T-helper 2 cell (primary cell): Measurements from ENCODE around the gene CLSTN1.

Experiments used
- DNase-seq, 5 experiments: peaks; one replicate each; pipeline versions ENCODE4 v3.0.0 to v3.0.0-alpha.2; 2012 to 2022
- total RNA-seq, 2 donors: gene quantifications; one replicate each; lab custom pipeline; 2026; lab: John Stamatoyannopoulos, UW

The CLSTN1 gene
- 110 to 134 reads per million in 2 donors for total RNA-seq

DNA sequence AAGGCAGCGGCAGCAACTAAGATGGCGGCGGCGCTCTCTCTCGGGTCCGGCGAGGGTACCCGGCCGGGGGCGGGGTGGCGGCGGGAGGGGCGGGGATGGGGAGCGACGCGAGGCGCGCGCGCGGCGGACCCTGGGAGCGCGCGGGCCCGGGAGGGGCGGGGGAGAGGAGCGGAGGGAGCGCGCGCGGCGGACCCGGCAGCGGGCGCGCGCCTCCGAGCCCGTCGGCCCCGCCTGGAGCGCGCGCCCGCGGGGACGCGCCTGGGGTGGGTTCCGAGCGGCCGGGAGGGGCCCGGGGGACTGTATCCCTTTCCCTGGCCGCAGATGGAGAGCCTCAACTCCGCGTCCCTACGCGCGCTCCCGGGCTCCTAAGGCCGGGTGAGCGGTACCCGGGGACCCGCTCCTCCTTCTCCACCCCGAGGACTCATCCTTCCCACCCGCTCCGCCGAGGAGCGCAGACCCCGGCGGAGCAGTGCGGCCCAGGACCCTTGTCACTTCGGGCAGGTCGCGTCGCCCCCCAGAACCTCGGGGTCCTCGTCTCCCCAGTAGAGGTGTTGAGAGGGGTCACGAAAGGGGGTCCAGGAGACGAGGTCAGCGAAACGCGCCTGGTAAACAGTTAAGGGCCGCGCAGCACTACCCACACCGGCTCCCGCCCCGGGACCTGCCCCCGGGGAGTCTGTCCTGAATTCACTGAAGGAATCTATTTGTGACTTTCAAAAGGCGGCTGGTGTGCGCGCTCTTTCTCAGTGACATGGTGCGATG lies at the start of gene CLSTN1:
Gene CLSTN1 (minus strand): TSS at position 23 of the 759 bp plus-strand sequence. CDS start 232 bp downstream, outside the sequence.
- peak; percentile 75 to 95 (median 81) for DNase-seq

DNA sequence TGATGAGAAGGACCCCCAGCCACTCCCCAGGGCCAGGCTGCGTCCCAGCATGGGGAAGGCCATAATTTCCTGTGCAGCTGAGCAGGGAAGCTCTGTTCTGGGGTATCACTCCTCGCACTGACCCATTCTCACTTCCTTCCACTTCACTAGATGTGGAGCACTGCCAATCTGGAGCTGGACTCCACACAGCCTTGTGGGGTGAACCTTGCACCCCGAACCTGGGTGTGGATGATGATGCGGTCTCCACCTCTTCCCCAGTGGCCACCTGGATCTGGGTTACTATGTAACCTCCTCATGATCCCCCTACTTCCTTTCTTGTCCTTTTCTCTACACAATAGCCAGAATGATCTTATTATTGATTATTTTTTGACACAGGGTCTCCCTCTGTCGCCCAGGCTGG lies 49.6 kb upstream of the CLSTN1 start:
- no peak for DNase-seq

DNA sequence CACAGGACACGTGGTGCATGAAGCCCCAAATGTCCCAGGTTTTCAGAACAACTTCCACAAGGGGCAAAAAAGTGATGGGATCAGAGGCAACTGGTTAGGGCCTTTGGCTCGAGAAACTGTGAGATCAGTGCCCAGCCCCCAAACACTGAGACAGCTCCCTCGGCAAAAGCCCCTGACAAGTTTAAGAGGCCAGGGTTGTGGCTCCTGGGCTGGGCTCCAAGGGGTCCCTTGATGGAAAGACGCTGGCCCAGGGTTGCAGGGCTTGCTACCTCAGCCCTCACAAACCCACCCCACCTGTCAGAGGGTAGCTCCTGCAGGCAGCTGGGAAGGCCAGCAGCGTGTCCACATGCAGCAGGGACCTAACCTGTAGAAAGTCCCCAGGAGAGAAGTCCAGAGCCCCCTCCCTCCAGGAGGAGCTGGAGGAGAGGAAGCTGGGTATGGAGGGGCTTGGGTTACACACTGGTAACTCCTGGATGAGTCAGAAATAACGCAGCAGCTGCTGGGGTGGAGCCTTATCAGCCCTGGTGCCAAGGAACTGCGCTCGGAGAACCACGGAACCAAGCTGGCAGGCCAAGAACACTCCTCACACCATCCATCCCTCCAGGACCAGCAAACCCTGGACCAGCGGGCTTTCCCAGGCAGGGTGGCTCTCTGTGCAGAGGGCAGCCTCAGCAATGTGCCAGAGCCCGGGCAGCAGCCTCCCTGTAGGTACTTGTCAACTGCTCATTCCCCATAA lies 48.8 kb upstream of the CLSTN1 start:
- no peak for DNase-seq

DNA sequence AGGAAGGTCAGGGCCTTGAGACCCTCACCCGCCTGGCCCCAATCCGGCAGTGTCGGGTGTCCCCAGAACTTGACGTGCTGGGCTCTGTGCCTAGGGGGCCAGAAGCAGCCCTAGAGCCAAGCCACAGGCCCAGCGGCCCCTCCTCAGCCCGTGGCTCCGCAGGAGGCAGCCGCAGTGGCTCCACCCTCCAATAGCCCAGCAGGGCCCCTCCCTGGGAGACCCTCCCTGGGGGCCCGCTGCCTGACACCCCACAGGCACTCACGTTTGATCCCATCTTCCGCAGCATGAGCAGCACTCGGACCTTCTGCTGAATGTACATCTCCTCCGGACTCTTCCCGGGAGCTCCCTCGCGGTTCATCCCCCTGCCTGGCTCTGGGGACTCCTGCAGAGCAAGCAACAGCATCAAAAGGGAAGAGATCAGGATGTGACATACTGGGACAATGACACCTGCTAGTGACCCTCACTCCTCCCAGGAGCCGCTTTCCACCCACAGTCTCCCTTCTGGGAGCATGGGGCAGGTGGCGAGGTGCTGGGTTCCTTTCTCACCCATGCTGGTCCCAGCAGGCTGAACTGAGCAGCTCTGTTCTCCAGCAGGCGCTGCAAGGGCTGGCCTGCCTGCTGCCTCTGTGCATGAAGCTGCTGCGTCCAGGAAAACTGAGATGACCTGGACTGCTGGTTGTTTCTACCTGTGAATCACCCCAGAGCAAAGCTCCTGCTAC lies 48.1 kb upstream of the CLSTN1 start:
- no peak for DNase-seq

DNA sequence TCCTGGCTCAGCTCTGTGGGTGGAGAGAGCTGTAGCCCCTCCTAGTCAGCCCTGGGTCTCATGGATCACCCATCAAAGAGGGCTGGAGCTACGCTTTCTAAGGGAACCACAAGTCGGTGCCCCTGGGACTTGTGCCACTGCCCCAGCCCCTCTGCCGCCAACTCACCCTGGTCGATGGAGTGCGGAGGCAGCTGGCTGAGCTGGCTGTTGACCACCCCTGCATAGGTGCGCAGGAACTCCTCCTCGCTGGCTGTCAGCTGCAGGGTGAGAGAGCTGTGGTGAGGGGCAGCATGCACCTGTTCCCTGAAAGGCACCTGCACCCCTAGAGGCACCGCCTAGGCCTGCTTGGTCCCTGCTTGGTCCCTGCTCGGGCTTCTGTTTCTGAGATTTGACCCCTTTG lies 47.3 kb upstream of the CLSTN1 start:
- no peak for DNase-seq

DNA sequence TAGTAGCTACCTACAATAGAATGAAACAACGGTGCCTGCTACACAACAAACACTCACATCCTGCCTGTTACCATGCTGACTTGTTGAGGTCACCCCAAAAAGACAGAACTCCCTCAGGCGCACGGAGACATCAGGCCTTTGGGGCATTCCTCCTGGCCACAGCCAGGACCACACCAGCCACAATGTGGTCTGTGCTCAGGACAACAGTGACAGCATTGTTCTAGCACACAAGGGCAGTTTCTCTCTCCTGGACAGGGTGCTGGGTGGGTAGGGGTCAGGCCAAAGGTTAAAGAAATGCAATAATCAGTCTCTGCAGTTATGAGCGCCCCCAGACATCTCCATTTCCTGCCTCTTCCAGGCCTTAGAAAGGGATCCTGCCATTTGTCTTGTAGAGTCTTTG lies 46.8 kb upstream of the CLSTN1 start:
- DNase-seq, result no peak

DNA sequence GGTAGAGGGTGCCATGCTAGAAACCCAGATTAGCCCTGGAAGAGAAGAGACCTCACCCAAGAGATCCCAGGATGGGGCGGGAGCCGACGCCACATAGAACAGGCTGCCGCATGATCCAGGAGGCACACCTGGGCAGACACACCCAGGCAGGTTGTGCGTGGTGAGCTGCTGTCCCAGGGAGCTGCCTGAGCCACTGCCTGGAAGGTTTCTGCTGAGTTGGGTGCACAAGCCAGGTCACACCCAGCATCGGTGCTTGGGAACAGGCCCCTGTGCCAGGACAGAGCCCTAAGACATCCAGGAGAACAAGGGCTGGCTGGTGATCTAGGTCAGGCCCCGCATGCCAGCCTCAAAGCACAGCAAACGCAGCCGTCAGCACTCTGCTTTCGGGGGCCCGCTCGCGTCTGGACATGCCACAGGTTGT lies 46.1 kb upstream of the CLSTN1 start:
- DNase-seq, result no peak

DNA sequence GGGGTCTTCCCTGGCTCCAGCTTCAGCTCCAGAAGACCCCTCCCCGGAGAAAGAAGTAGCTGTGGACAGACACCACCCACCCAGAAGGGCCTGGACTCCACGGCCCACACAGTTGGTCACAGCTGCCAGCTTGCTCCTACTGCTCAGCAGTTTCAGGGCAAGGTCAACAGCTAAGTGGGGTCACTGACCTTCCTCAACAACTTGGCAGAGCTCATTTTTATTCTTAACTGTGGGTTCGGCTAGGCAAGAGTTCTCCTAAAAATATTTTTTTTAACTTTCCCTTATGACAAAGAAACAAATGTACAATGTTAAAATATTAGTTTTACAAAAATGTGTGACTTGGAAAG lies 44.5 kb upstream of the CLSTN1 start:
- DNase-seq, result no peak

DNA sequence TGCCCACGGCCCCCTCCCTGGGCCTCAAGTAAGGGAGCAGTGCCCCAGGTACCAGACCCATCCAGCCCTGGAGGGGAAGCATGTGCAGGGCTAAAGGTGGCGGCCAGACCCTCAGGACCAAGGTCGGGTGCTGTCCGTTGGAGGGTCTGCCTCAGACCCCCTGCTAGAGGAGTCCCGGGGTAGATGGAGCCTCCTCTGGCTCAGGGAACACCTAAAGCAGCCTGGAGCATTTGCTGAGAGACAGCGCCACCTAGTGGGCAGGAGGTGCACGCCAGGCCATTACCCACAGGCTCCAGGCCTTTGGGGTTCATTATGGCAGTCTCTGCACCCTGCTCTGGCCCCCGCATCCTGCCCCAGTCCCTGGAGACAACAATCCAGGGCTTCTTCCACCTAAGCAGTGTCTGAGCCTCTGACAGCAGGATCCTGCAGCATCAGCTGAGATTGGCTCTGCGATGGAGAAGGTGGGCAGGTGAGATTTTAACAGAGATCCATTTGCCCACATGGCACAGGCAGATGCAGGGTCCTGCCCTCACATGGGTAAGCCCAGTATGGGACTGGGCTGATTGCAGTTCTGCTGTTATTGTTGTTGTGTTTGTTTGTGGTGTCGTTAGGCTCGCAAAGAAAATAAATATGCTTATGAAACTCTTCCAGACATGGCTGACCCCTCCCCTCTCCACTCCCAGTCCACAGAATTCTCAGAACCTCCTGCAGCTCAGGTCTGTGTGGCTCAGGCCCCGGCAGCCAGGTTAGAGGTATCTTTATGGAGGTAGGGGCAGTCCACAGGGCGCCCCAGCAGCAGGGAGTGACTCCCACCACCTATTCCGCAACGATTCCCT lies 43.9 kb upstream of the CLSTN1 start:
- DNase-seq, result peak; percentile 65 to 85 (median 79)

DNA sequence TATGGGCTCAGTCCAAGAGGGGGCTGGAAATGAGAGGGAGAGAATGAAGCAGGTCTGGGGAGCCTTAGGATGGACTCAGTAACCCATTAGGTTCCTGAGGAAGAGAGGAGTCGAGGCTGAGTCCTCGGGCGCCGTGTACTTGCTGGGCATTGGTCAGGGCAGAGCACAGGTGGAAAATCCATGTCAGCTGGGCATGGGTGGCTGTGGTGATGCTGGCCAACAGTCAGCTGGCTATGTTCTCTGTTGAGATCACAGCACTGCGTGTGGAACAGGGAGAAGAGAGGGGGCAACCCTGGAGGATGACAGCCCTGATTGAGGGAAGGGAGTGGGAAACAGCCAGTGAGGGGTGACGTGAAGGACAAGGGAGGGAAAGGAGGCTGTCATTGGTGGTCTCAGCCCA lies 43.1 kb upstream of the CLSTN1 start:
- DNase-seq, result no peak

DNA sequence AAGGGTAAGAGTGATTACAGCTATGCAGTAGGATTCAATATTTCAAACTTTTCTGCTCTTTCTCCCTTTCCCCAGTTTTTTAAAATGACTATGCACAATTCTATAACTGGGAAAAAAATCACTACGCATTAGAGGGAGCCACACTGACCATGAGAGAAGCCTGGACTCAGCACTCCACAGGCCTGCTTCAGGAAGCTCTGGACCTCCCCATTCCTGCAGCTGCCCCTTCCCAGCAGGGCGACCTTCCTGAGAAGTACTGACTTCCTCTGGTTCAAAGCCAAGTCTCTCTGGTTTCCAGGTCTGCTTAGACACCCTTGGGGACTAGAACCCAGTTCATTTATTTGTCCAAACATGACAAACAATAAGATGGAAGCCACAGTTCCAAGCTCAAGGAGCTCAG lies 42.0 kb upstream of the CLSTN1 start:
- DNase-seq, result no peak

DNA sequence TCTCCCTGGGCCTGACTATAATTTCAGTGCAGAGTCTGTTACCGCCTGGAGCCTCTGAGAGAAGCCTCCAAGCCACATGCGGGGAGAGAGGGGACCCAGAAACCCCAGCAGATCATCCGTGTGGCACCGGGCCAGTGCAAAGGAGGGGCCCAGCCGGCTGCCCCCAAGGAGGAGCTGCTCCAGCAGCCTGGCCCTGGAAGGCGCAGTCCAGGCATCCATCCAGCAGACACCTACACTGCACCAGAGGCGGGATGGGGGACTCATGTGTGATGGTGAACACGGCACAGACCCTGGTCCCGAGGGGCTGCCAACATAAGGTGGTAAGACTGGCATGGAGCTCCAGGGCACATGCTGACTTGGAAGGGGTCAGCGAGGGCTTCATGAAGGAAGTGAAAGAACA lies 39.6 kb upstream of the CLSTN1 start:
- DNase-seq, result no peak

DNA sequence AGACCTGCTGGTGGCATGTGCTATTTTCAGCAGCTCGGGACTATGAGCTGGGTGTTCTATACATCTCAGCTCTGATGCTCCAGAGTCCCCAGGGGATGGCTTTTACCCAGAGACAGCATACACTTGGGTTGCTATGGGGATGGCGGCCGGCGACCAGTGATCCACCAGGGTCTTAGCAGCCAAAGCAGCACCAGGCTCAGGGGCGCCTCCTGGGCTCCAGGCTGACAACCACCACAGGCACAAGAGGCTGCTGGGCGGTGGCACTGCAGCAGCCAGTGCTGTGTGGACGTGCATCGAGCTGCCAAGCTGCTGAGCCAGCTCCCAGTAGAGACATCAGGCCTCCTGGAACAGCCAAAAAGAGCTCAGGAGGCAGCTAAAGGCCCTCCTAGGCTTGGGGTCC lies 37.6 kb upstream of the CLSTN1 start:
- DNase-seq, result no peak

DNA sequence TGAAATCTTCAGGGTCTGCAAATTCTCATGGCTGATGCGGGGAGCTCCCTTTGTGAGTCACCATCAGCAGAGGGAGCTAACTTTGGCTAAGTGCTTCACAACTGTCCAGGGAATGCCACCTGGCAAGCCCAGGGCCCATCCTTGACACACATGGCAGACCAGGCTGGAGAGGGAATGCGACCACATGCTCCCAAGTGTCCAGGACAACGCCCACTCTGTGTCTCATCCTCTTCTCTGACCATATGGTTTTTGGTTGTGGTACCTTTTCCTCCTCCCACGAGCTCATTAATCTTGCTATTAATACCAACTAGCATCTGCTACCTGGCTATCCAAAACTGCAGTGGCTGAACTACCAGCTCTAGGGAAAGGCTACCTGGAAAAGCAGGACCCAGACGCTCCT lies 37.1 kb upstream of the CLSTN1 start:
- DNase-seq, result no peak

DNA sequence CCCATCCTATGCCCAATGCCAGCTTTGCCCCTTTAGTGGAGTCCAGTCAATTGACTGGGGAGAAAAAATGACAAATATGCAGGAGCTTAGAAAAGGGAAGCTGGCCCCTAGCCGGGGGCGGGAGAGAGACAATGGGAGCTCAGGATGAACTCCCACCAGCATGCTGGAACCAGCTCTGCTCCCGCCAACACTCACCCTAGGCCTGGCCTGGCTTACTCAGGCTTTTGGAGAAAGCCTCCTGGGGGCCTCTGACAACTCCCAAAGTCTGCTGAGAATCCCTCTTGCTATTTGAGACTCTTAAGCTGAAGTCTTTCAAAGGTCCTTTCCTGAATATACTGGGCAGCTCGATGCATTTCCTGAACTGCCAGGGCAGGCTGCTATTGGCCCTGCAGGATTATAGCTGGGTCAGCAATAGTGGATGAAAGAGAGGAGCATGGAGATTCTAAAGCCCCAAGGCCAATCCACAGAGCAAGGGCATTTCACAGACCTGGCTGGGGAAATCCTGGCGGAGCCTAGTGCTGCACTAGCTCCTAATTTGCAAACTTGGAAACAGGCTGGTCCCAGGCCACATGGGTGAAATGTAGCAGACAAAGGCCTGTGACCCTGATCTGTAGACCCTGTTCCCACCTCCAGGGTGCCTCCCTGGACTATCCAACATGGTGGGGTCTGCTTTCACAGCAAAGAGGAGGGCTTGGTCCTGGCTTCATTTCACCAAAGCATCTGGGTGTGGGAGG lies 35.7 kb upstream of the CLSTN1 start:
- DNase-seq, result no peak

DNA sequence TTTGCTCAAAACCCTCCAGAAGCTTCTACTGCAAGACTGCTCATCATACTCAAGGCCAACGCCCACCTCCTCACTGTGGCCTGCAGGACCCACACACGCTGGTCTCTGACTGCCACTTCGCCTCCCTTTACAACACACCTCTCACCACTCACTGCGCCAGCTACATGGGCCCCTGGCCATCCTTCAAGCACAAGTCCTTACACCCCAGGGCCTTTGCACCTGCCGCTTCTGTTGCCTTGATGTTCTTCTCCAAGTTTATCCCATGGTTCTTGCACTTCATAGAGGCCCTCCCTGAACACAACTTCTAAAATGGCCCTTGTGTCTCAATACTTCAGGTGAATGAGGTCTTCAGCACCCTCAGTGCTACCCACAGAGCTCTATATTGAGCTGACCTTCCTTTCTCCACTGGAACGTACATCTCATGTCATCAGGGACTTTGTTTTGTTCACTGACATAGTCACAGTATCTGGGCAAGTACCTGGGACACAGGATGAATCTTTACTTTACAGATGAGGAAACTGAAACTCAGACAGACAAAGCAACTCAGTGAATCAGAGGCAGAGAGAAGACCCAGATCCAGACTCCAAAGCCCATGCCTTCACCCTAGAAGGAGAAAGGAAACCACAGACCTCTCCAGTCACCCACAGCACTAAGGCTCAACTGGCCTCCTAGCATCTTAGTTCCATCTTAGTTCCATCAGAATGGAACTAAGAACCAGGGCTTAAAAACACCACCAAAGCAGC lies 34.7 kb upstream of the CLSTN1 start:
- no peak for DNase-seq

DNA sequence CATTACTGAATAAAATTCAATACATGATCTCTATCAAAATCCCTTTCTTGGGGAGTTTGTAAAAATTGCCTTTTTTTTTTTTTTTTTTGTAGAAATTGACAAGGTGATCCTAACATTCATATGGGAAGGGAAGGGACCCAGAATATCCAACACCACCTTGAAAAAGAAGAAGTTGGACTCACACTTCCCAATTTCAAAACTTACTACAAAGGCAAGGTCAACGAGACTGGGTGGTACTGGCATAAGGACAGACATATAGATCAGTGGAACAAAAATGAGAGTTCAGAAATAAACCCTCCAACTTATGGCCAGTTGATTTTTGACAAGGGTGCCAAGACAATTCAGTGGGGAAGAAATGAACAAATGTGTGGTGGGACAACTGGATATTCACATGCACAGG lies 31.4 kb upstream of the CLSTN1 start:
- no peak for DNase-seq

DNA sequence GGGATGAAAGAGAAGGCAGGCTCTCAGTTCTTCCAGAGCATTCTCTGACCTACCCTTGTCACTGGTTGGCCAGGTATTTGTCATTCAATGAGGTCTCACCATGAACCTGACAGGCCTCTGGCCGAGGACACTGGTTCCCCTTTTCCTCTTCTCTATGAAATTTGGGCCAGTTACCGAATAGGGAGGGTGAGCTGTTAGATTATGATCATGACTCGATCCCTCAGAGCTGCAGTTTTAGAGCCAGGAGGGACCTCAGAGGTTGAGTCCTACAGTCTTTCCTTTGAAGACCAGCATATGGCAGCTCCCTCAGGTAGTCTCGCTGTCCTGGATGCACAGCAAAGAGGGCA lies 29.5 kb upstream of the CLSTN1 start:
- no peak for DNase-seq

DNA sequence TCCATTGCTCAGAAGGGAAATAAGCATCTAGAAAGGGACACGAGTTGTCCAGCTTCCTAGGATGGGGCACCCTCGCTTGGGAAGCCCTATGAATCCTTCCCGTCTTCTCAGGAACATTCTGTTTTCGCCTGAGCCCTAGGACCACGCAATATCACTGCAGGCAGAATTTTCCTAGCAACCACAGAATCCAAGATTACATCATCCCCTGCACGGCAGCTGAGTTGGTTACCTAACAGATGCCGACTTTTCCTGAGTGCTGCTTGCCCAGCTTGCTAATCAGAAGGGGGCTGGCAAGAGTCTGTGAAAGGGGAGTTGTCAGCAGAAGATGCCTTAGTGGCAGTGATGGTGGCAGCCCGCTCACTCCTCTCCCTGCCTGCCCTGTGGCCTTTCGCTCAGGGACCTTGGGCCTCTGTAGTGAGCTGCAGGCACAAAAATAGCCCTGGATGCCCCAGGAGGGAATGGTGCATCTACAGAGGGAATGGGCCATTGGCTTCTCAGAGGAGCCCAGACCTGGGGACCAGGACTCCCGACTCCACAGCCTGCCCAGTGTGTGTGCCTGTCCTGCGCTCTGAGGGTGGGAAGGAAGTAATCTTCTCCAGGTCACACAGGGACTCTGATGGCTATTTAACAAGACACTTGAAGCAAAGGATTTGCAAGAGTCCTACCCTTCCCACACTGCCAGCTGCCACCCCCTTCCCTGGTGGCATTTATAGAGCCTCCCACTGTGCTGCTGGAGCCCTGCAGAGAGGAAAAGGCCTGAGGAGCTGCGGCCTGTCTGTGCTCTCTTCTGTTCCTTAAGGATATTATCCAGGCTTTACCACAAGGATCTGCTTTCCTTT lies 28.9 kb upstream of the CLSTN1 start:
- DNase-seq, result no peak

DNA sequence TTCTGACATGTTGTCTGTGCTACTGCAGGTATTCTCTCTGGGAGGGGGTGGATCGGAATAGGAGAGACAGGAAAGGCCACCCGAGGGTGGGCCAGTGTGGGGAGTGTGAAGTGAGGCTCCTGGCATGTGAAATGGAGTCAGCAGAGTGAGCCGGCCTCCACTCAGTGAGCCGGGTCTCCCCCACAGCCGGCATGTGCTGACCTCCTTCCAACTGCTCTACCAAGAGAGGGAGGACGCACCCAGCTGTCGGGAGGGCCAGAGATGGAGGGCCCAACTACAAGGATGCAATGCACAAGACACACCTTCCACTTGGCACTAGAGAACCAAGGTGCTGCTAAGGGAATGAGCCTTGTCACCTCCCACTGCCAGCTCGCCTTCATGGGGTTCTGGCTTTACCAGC lies 28.2 kb upstream of the CLSTN1 start:
- no peak for DNase-seq
